GM19372 (cell line): ENCODE results near the gene GPR183.

ENCODE experiments used
- ATAC-seq: cut with Tn5 transposase; IDR thresholded peaks from one replicate; pipeline ENCODE4 v1.9.1; 2021; ENCODE audit warnings: mild to moderate bottlenecking, low read depth, moderate library complexity; ENCODE audit not compliant: unreplicated experiment

Gene GPR183

GRCh38 chr13:99276706-99277105, 30.5 kb downstream of the GPR183 start:
- no peak for ATAC-seq

GRCh38 chr13:99275093-99275469, 32.1 kb downstream of the GPR183 start:
- no peak for ATAC-seq

GRCh38 chr13:99273128-99273527, 34.1 kb downstream of the GPR183 start:
- ATAC-seq = no peak

GRCh38 chr13:99272481-99272880, 34.7 kb downstream of the GPR183 start:
- ATAC-seq = no peak

GRCh38 chr13:99271249-99271648, 36.0 kb downstream of the GPR183 start:
- ATAC-seq = no peak

GRCh38 chr13:99270518-99270917, 36.7 kb downstream of the GPR183 start:
- no peak for ATAC-seq

- no peak for ATAC-seq
These were observed 37.5 kb downstream of the GPR183 start for GRCh38 chr13:99269627-99270241.

GRCh38 chr13:99268822-99269221, 38.4 kb downstream of the GPR183 start:
- ATAC-seq = no peak

GRCh38 chr13:99267927-99268326, 39.3 kb downstream of the GPR183 start:
- no peak for ATAC-seq

- ATAC-seq = no peak
These were observed 40.4 kb downstream of the GPR183 start for GRCh38 chr13:99266827-99267226.

- ATAC-seq = no peak
These were observed 41.3 kb downstream of the GPR183 start for GRCh38 chr13:99265821-99266426.

GRCh38 chr13:99265162-99265800, 41.9 kb downstream of the GPR183 start:
- ATAC-seq = no peak

- no peak for ATAC-seq
These were observed 43.1 kb downstream of the GPR183 start for GRCh38 chr13:99264051-99264450.

- no peak for ATAC-seq
These were observed 43.9 kb downstream of the GPR183 start for GRCh38 chr13:99263126-99263785.

- no peak for ATAC-seq
These were observed 46.1 kb downstream of the GPR183 start for GRCh38 chr13:99261059-99261458.

GRCh38 chr13:99260216-99260615, 47.0 kb downstream of the GPR183 start:
- ATAC-seq = no peak

GRCh38 chr13:99258946-99259345, 48.3 kb downstream of the GPR183 start:
- ATAC-seq = no peak

GRCh38 chr13:99258210-99258860, 48.9 kb downstream of the GPR183 start, which contains the start of gene GPR18:
Gene GPR18 (minus strand): TSS chr13:99258379. CDS start chr13:99255872, 2,507 bp downstream.
- peak; percentile 81 for ATAC-seq

GRCh38 chr13:99257291-99257690, 49.9 kb downstream of the GPR183 start:
- no peak for ATAC-seq

- ATAC-seq = no peak
These were observed 50.5 kb downstream of the GPR183 start for GRCh38 chr13:99256709-99257108.

GRCh38 chr13:99256283-99256682, 50.9 kb downstream of the GPR183 start:
- ATAC-seq = no peak
